Smooth muscle cell (in vitro differentiated cells): Measurements from ENCODE around the gene SAMD15. TPM values are rescaled to one million over a fixed set of nuclear protein-coding genes. Genes with fewer than 3 reads are reported as not detected.
"Not testable (repeated sequence)": the region's sequence is repeated elsewhere in the genome, so short reads cannot be mapped to it uniquely, and the experiment has no call there.

Source experiments
- DNase-seq: peaks from one replicate; lab custom pipeline; 2025; ENCODE audit not compliant: unreplicated experiment; lab: John Stamatoyannopoulos, UW
- H2AFZ ChIP-seq: fragments of 200-600 bp; sonication (generic); 2 replicates; pipeline ENCODE4 v1.6.0; 2016; ENCODE audit warnings: antibody characterized with exemption, low read depth, mild to moderate bottlenecking
- H3F3A ChIP-seq: fragments of 200-600 bp; sonication (generic); 2 replicates; pipeline ENCODE4 v1.6.0; 2017; ENCODE audit warnings: antibody characterized with exemption, low read depth
- H3K27ac ChIP-seq: fragments of 200-600 bp; sonication (generic); 2 replicates; pipeline ENCODE4 v1.5.1; 2016; ENCODE audit warnings: low read depth, mild to moderate bottlenecking
- H3K27me3 ChIP-seq: fragments of 200-600 bp; sonication (generic); 2 replicates; pipeline ENCODE4 v1.6.1; 2016; ENCODE audit warnings: low read depth, mild to moderate bottlenecking
- H3K36me3 ChIP-seq: fragments of 200-600 bp; sonication (generic); 2 replicates; pipeline ENCODE4 v1.5.1; 2016; ENCODE audit warnings: low read depth
- H3K4me1 ChIP-seq: fragments of 200-600 bp; sonication (generic); 2 replicates; pipeline ENCODE4 v1.5.1; 2016; ENCODE audit warnings: low read depth
- H3K4me2 ChIP-seq: fragments of 200-600 bp; sonication (generic); 2 replicates; pipeline ENCODE4 v1.6.0; 2016; ENCODE audit warnings: mild to moderate bottlenecking
- H3K4me3 ChIP-seq: fragments of 200-600 bp; sonication (generic); 2 replicates; pipeline ENCODE4 v1.5.1; 2016; ENCODE audit warnings: mild to moderate bottlenecking
- H3K79me2 ChIP-seq: fragments of 200-600 bp; sonication (generic); 2 replicates; pipeline ENCODE4 v1.6.0; 2016; ENCODE audit warnings: low read depth, mild to moderate bottlenecking
- H3K9ac ChIP-seq: fragments of 200-600 bp; sonication (generic); 2 replicates; pipeline ENCODE4 v1.6.0; 2016; ENCODE audit warnings: low read depth
- H3K9me3 ChIP-seq: fragments of 200-600 bp; sonication (generic); replicated peaks from 2 replicates; pipeline ENCODE4 v1.5.1; 2016; ENCODE audit warnings: low read depth
- H4K20me1 ChIP-seq: fragments of 200-600 bp; sonication (generic); 2 replicates; pipeline ENCODE4 v1.6.0; 2016; ENCODE audit warnings: low read depth
- WGBS: methylation state at CpG from one replicate; pipeline ENCODE4 v1.1.7; 2016; ENCODE audit warnings: low lambda C conversion rate; 5-methylcytosine and 5-hydroxymethylcytosine counted together
- polyA plus RNA-seq: library from polyadenylated mRNA; unstranded; fragments of >200 nt; fragmentation: Nextera tagmentation; extraction: Ambion mirVana; gene quantifications from 2 replicates; pipeline ENCODE4 v1.2.1, GENCODE V29; 2016
- total RNA-seq: library from RNA; depleted of rRNA; stranded (reverse); fragments of >200 nt; gene quantifications from 2 replicates; pipeline ENCODE4 v1.2.3, GENCODE V29; 2014
- TF ChIP-seq, protein P1 (sequence below): fragments of 200-600 bp; sonication (generic); IDR thresholded peaks from 2 replicates; pipeline ENCODE4 v1.5.1; 2017; ENCODE audit warnings: borderline replicate concordance, mild to moderate bottlenecking, antibody characterized with exemption; ENCODE audit not compliant: insufficient read depth, poor library complexity, severe bottlenecking

SAMD15 gene
- total and polyA plus RNA-seq, 2 experiments from 2014 or later: 0.49 to 1.1 TPM

- H3K4me3 ChIP-seq: no peak overlapping the region
- DNase-seq: no peak
- H4K20me1 ChIP-seq: no peaks in the 10 kb centered on the region
- TF ChIP-seq, protein P1, sequence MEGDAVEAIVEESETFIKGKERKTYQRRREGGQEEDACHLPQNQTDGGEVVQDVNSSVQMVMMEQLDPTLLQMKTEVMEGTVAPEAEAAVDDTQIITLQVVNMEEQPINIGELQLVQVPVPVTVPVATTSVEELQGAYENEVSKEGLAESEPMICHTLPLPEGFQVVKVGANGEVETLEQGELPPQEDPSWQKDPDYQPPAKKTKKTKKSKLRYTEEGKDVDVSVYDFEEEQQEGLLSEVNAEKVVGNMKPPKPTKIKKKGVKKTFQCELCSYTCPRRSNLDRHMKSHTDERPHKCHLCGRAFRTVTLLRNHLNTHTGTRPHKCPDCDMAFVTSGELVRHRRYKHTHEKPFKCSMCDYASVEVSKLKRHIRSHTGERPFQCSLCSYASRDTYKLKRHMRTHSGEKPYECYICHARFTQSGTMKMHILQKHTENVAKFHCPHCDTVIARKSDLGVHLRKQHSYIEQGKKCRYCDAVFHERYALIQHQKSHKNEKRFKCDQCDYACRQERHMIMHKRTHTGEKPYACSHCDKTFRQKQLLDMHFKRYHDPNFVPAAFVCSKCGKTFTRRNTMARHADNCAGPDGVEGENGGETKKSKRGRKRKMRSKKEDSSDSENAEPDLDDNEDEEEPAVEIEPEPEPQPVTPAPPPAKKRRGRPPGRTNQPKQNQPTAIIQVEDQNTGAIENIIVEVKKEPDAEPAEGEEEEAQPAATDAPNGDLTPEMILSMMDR: no peak
- peak overlapping the region; percentile 69 for H3K27ac ChIP-seq
- H3K79me2 ChIP-seq: no peaks in the 10 kb centered on the region
- no peaks in the 10 kb centered on the region for H3K27me3 ChIP-seq
- no peaks in the 10 kb centered on the region for H3K9me3 ChIP-seq
- no peaks in the 10 kb centered on the region for H3K36me3 ChIP-seq
- WGBS: 55% methylated on average over 3 of the region's 3 CpGs
- H3K9ac ChIP-seq: no peak overlapping the region
- peak overlapping the region; percentile 49 for H3K4me2 ChIP-seq
- H2AFZ ChIP-seq: no peak overlapping the region
- peaks cover 8% of the 10 kb centered on the region for H3F3A ChIP-seq
- H3K4me1 ChIP-seq: peaks cover 10% of the 10 kb centered on the region
Measured at GRCh38 chr14:77406086-77406485, 28.9 kb downstream of the SAMD15 start.

GRCh38 chr14:77406718-77407117, 29.5 kb downstream of the SAMD15 start:
- H3K9me3 ChIP-seq: no peaks in the 10 kb centered on the region
- peaks cover 10% of the 10 kb centered on the region for H3K4me1 ChIP-seq
- H3K4me2 ChIP-seq: peak overlapping the region; percentile 49
- no peaks in the 10 kb centered on the region for H3K27me3 ChIP-seq
- 36% methylated on average over 6 of the region's 6 CpGs for WGBS
- H3K9ac ChIP-seq: no peak overlapping the region
- no peaks in the 10 kb centered on the region for H3K36me3 ChIP-seq
- H3K4me3 ChIP-seq: no peak overlapping the region
- peaks cover 8% of the 10 kb centered on the region for H3F3A ChIP-seq
- peak overlapping the region; percentile 69 for H3K27ac ChIP-seq
- no peak overlapping the region for H2AFZ ChIP-seq
- TF ChIP-seq, protein P1: no peak
- DNase-seq: no peak
- no peaks in the 10 kb centered on the region for H4K20me1 ChIP-seq
- H3K79me2 ChIP-seq: no peaks in the 10 kb centered on the region

- peaks cover 10% of the 10 kb centered on the region for H3K4me1 ChIP-seq
- no peaks in the 10 kb centered on the region for H3K27me3 ChIP-seq
- no peak for DNase-seq
- peak overlapping the region; percentile 49 for H3K4me2 ChIP-seq
- peaks cover 8% of the 10 kb centered on the region for H3F3A ChIP-seq
- no peak overlapping the region for H3K4me3 ChIP-seq
- no peak overlapping the region for H2AFZ ChIP-seq
- TF ChIP-seq, protein P1: no peak
- H3K9me3 ChIP-seq: no peaks in the 10 kb centered on the region
- no peaks in the 10 kb centered on the region for H4K20me1 ChIP-seq
- no peaks in the 10 kb centered on the region for H3K79me2 ChIP-seq
- WGBS: 63% methylated on average over 2 of the region's 2 CpGs
- H3K36me3 ChIP-seq: no peaks in the 10 kb centered on the region
- peak overlapping the region; percentile 69 for H3K27ac ChIP-seq
- no peak overlapping the region for H3K9ac ChIP-seq
Measured at GRCh38 chr14:77407158-77407557, 30.0 kb downstream of the SAMD15 start.

DNA sequence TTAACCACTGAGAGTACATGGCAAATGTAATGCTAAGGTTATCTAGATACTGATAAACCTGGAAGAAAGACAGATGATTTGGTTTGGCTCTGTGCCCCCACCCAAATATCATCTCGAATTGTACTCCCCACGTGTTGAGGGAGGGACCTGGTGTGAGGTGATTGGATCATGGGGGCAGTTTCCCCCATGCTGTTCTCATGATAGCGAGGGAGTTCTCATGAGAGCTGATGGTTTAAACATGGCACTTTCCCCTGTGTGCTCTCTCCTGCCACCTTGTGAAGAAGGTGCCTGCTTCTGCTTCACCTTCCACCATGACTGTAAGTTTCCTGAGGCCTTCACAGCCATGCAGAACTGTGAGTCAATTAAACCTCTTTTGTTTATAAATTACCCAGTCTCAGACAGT, 32.0 kb downstream of the SAMD15 start:
- Histone ChIP-seq H4K20me1 (no peaks in the 10 kb centered on the region), H3K9me3 (no peaks in the 10 kb centered on the region), H2AFZ (no peak overlapping the region), H3K4me3 (no peak overlapping the region), H3K4me2 (no peak overlapping the region), H3K79me2 (no peaks in the 10 kb centered on the region), H3K27ac (no peak overlapping the region), H3K9ac (no peak overlapping the region), H3K36me3 (no peaks in the 10 kb centered on the region), H3K4me1 (peaks cover 10% of the 10 kb centered on the region), H3F3A (peaks cover 8% of the 10 kb centered on the region), H3K27me3 (no peaks in the 10 kb centered on the region)
- WGBS: 23% methylated on average over 3 of the region's 3 CpGs
- DNase-seq: no peak
- TF ChIP-seq, protein P1: peak; percentile 17

DNA sequence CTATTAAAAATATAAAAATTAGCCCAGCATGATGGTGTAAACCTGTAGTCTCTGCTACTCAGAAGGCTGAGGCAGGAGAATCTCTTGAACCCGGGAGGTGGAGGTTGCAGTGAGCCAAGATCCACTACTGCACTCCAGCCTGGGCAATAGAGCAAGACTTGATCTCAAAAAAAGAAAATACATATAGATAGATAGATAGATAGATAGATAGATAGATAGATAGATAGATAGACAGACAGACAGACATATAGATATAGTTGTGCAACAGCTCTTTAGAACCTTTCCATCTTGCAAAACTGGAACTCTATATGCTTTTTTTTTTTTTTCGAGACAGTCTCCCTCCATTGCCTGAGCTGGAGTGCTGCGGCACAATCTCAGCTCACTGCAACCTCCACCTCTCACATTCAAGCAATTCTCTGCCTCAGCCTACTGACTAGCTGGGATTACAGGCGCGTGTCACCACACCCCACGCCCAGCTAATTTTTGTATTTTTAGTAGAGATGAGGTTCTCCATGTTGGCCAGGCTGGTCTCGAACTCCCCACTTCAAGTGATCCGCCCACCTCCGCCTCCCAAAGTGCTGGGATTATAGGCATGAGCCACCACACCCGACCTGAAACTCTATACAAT, 38.3 kb downstream of the SAMD15 start:
- H3F3A ChIP-seq, H3K27ac ChIP-seq, H3K4me1 ChIP-seq, H3K27me3 ChIP-seq, H3K9me3 ChIP-seq, H3K4me2 ChIP-seq, H3K4me3 ChIP-seq, H2AFZ ChIP-seq, DNase-seq, H3K9ac ChIP-seq, H3K79me2 ChIP-seq, H3K36me3 ChIP-seq, H4K20me1 ChIP-seq: not testable (repeated sequence)
- 97% methylated on average over 10 of the region's 10 CpGs for WGBS

DNA sequence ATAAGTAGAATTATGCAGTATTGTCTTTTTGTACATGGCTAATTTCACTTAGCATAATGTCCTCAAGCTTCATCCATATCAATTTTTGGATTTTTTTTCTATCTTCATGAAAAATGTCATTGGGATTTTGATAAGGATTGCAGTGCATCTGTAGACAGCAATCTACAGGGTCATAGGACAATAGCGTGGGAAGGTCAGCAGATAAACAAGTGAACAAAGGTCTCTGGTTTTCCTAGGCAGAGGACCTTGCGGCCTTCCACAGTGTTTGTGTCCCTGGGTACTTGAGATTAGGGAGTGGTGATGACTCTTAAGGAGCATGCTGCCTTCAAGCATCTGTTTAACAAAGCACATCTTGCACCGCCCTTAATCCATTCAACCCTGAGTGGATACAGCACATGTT, 38.9 kb downstream of the SAMD15 start:
- H3K79me2 ChIP-seq, H2AFZ ChIP-seq: not testable (repeated sequence)

More for the DNA sequence above, 38.9 kb downstream of the SAMD15 start:
- H4K20me1 ChIP-seq, H3K4me2 ChIP-seq, H3K36me3 ChIP-seq, DNase-seq, H3F3A ChIP-seq, H3K4me3 ChIP-seq, H3K27me3 ChIP-seq, H3K9ac ChIP-seq, H3K4me1 ChIP-seq, H3K9me3 ChIP-seq, H3K27ac ChIP-seq: not testable (repeated sequence)
- 94% methylated on average over 2 of the region's 3 CpGs for WGBS
